CD4-positive, alpha-beta T cell treated with Interleukin-21 for 1 hour (primary cell): Measurements from ENCODE around the gene RHOH.

ENCODE experiments used
- DNase-seq: peaks from one replicate; pipeline ENCODE4 v3.0.0-alpha.2; 2020

RHOH gene

DNA sequence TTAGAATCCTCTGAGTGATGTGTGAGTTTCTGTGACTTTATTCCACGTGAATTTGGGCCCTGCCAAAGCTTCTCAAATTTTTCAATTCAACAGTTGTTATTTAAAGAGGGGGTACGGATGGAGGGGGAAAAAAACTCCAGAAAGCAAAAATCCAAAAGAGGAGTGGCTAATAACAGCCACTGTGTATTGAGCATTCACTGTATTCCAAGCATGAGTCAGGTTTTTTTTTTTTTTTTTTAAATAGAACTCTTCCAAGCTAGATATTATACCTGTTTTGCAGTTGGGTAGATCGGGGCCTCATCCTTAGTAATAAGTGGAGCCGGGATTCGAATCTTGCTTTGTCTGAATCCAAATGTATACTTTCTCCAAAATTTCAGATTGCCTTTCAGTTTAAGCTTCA lies 6.4 kb upstream of the RHOH start:
- DNase-seq: no peak

DNA sequence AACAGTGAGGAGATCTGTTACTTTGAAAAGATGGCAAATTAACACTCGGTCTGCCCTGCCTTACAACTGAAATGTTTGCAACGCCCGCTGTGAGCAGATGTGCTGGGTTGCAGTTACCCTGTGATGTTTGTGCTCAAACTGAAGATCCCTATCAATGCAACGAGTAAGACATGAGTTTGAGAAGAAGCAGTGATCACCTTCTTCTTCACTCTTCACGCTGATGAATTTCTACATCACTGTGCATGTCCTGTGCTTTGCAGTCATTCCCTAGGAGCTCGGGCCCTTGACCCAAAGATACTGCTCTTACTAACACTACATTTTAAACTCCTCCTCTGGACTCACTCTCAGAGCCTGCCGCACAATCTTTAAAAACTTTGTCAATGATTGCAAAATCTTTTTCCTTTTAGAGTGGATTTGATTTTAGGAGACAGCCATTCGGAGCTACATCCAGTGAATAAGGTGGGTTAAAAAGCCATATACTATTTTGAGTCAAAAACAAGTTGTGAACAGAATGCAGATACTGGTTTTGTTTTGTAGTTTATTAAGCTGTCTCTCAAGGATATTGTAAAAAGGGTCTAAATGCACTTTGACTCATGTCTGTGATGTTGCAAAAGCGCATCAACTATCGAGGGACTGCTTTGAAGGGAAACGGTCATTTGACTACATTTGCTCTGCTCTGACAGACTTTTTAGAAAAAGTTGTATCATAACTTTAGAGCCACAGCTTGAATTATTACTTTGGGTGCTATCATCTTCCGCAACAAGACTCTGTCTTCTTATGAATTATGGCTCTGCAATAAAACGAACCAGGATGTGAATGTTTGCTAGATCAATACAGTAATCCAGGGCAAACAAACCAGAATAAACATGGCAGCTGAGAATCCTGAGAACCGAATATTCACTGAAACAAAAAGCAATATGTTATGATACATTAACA lies 5.7 kb upstream of the RHOH start:
- DNase-seq: no peak

DNA sequence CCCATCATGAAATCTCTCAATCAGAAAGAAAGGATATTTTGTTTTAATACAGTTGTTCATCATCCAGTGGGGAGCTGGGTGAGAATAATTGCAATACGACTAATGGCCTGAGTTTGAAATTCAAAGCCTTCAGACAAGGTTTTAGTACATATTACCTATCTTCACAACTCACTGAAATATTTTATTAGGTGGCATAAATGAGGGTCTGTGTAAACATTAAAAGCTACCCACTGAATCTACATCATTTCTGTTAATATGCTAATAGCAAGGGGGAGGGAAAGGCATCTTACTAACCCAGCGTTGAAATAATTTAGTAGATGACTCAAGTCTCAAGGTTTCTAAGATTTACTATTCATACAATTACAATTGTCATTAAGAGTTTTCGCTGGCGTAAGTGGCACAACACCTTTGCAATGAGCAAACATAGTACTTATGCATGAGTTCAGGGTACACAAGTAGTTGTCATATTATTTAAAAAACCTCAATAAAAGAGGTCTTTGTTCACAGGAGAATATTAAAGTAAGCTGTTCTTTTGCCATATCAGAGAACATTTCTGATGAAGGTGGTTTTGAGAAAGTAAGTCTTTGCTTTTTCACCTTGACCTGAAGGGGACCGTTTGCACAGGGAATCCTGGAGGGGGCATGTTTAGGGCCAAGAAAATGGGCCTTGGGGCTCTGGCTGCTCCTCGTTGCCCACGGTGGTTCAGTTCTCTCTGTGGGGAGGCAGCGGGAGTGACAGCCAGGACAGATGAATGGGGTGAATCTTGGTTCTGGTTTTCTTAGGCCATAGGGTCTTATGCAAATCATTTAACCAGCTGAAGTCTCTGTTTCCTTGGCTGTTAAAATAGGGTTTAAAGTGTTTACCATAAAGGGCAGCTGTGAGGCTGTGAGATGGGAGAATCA lies 4.5 kb upstream of the RHOH start:
- no peak for DNase-seq

DNA sequence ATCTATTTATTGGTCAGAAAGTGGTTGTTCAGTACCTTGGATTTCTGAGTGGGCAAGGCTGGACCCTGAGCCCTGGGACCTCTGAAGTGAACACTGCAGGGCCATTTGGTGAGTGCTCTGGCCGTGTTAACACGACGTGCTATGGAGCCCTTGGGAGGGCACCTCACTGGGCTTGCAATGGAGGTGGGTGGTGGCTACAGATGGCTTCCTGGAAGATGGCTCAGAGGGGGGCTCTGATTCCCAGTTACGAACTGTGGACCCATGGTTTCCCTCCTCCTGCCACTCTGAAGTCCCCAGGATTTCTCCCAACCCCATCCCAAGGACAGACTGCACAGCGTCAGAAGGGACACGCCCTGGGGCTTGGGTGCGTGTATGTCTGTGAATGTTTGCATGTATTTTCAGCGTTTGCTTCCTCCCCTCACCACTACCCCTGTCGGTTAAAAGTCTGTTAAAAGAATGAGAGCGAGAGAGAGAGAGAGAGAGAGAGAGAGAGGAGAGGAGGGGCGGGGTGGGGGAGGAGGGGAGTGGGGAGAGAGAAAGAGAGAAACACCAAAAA lies 3.7 kb upstream of the RHOH start:
- peak; percentile 60 for DNase-seq

DNA sequence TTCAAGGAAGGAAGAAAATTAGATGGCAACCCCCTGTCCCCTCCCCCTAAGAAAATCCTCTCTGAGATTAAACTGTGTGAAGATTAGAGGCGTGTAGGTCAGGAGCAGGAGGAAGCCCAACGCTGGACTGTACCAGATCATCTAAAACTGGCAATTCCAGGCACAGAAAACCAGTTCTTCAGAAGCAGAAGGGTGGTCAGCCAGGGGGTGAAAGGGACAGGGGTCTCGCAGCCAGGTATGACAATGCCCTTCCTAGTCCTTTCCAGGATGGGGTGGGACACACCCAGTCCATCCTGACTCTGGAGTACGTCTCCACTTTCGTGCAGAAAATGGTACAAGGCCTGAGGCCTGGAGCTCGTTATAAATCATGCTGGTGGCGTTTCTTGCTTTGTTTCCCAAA lies 3.3 kb upstream of the RHOH start:
- DNase-seq: no peak

DNA sequence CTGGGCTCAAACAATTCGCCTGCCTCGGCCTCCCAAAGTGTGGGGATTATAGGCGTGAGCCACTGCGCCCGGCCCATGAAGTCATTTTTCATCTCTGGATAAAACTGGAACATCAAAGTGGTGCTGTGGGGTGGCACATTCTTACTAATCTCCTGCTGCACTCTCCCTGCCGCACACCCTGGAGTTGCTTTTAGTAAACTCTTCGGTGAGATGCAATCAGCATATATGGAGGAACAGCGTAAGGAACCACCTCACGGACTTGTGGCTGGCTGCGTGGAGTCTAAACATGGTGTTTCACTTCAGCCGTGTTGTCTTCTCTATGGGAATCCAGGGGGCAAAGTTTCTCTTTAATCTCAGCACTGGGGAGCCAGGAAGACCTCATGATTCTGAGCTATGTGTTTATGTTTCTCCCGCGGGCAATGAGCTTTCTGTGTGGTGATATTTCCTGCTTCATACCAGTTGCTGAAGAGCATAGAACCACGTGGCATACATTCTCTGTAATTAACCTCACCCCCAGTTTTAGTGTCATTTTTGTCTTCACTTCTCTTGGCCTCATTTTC lies 2.1 kb upstream of the RHOH start:
- peak; percentile 78 for DNase-seq

DNA sequence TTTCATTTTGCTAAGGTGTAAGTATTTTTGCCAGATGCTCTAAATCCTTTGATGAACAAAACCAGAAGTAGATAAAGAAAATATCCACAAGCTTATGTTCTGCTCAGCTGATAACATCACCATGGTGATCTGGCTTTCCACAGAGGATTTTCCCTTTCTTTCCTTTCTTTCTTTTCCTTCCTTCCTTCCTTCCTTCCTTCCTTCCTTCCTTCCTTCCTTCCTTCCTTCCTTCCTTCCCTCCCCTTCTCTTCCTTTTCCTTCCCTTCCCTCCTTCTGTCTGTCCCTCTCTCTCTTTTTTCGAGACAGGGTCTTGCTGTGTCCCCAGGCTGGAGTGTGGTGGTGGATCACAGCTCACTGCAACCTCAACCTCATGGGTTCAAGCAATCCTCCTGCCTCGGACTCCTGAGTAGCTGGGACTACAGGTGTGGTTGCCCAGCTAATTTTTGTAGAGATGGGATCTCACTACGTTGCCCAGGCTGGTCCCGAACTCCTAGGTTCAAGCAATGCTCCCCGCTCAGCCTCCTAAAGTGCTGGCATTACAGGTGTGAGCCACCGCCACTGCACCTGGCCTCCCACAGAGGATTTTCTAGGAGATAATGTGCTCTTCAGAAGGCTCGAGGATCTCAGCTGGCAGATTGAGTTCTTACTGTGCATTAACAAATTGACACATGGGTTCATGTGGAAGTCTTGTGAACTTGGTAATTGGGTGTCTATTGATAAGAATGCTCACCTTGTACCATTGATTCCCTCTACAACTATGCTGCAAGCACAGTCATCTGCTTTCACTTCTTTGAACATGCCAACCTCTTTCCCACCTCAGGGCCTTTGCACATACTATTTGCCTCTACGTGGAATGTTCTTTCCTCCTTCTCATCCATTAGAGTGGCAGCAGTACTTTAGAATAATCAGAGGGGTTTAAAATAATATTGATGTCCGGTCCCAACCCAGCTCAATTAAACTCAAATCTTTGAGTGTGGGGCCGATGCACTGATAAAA lies 1.4 kb upstream of the RHOH start:
- no peak for DNase-seq

DNA sequence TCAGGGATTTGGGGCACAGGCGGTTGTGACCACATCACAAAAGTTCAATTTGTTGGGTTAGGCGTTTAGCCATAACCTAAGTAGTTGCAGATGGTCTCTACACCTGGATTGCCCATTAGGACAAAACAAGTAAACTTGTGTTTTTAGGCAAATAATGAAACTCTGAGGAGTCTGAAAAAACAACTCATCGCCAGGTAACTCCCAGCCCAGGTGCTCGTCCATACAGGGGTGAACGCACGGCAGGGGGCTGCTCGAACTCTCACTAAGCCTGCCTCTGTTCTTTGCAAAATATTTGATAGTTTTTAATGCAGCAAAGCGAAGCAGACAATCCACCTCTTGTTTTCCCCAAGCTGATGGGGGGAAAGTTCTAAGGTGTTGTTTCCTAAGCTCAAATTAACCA lies 559 bp upstream of the RHOH start:
- peak; percentile 19 for DNase-seq

DNA sequence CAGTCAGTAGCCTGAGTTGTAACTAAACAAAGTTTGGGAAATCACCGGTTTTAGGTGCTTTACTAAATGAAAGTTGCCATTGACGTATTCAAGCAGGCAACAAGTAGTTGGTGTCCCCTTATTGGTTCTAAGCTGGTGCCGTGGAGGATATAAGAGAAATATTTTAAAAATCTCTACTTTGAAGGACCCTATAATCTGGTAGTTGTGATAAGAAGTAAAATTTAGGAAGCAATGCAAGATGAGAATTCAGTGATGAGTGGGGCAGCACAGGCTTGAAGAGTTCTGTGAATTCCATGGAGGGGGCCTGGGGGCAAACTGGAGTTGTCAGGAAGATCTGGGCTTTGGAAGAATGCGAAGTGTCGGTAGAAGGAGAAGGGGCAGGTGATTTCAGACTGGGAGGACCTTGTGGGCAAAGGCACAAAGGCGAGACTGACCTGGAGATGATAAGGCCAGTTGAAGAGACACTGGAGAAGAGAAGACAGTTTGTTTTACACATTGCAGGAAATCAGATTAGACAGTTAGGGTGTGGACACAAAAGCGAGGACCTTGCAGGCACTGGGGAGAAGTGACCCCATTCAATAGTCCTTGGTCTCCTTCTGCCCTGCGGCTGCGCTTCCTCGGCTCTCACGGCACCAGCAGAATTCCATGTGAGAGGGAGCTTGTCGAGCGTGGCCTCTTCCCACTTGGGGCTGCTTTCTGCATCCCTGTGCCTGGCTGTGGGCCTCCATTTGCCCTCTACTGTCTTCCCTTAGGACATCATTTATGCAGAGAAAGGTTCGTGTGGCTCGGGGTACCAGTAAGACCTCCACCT lies 1.3 kb downstream of the RHOH start:
- peak; percentile 89 for DNase-seq

DNA sequence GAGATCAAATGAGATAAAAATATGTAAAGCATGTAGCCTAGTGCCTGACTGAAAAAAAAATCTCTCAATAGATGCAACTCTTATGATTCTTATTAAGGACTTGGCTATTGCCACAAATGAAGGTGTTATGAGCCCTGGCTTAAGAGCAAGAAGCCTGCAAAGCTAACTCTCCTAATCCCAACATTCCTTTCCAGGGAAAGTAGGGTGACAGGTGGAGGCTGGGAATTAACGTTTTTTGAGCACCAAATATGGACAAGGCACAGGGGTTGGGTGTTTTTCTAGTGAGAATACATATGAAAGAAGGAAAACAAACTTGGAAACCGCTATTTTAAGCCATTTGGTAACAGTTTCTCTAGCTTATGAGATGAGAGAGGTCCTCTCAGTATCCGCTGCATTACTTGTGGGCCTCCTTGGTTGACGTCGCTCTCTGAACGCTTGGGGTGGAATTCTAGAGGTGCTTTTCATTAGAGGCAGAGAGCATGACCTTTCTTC lies 2.4 kb downstream of the RHOH start:
- peak; percentile 64 for DNase-seq

DNA sequence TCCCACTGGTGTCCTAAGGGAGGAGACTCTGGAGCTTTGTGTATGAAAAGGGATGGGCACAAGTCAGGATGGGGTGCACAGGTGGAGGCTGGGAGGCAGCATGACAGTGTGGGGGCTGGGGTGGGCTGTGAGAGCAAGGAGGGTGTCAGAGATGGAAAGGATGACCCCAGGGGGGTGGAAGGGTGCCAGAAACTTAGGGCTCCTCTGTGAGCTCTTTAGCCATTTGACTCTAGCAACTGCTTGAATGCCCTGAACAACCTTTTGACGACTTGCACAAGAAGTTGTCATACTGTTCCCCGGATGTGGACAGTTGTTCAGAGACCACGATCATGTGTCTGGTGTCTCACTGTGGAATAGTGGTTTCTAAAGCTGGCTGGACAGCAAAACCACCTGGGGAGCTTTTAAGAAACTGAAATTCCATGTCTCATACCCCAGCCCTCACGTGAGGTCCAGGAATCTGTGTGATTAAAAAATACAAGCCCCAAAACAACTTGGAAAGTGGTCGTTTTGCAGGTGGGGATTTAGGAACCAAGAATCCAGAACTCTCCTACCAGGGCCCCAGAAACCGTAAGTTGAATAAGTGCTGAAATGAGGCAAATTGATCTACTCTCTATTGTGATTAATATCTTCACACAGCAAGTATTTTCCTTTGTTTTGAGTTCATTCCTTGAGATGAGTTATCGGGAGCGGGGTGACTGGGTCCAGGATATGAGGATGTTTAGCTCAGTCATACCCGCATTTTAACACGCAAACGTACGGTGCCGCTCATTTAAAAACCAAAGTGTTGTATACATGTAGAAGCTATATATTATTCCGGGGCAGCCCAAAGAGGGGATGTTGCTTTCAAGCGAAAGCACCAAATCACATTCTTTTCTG lies 3.4 kb downstream of the RHOH start:
- DNase-seq: peak; percentile 84

DNA sequence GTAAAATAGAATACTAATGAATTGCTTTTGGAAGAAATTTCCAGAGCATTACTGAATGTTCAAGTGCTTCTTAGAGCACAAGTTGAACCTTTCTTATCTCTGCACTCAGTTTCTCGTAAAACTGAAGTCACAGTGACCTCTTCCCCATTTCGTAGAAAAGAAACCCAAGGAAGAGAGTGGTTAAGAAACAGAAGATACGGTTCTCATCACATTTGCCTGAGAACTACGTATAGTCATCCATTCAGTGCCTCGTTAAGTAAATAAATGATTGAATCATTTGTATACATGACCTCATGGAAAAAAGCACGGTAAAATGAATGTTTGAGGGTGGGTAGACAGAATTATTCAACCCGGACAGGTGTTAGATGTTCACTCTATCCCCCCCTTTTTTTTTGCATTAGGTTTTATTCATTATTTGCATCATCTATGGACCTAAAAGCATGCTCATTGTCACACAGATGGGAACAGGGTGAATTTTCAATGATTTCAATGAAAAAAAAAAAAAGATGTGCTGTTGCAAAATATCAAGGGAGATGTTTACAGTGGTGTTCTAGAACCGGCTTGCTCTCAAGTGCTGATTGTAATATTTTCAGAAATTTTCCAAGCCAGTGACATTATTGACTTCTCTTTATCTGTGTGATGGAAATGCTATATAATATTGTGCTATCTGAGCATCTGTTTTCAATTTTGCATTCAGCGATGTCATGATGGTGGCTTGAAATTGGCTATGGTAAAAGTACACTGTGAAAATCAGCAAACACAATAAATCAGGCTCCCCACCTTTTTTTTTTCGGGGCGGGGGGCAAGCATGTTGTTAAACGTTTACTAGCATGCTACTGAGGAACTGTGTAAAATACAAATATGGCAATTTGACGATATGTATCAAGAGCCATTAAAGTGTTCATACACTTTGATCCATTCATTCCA lies 4.3 kb downstream of the RHOH start:
- DNase-seq: peak; percentile 75

DNA sequence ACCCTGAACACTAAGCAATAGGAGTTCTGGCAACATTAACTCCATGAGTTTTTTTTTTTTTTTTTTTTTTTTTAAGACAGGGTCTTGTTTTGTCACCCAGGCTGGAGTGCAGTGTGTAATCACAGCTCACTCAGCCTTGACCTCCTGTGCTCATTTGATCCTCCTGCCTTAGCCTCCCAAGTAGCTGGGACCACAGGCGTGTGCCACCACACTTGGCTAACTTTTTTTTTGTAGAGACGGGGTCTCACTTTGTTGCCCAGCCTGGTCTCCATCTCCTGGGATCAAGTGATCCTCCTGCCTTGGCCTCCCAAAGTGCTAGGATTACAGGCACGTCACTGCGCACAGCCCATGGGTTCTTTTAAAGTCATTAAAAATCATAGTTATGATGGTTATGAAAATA lies 5.1 kb downstream of the RHOH start:
- DNase-seq: peak; percentile 21

DNA sequence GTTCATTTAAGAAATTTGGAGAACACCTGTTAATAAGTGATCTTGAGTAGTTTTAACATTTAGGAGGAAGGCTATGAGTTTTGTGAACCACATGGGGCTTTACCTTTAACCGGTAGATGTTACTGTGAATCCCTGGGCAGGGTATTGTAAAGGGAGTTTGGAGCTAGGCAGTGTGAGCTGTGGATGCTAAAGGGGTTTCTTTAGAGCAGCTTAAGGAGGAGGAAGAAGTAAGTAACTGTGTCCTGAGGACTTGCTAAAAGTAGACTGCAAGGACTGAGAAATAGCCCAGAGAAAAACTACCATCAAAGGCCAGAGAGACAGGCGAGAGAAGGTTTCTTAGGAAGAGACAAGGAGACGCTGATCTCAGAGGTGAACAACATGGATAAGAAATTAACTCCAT lies 5.6 kb downstream of the RHOH start:
- peak; percentile 46 for DNase-seq

DNA sequence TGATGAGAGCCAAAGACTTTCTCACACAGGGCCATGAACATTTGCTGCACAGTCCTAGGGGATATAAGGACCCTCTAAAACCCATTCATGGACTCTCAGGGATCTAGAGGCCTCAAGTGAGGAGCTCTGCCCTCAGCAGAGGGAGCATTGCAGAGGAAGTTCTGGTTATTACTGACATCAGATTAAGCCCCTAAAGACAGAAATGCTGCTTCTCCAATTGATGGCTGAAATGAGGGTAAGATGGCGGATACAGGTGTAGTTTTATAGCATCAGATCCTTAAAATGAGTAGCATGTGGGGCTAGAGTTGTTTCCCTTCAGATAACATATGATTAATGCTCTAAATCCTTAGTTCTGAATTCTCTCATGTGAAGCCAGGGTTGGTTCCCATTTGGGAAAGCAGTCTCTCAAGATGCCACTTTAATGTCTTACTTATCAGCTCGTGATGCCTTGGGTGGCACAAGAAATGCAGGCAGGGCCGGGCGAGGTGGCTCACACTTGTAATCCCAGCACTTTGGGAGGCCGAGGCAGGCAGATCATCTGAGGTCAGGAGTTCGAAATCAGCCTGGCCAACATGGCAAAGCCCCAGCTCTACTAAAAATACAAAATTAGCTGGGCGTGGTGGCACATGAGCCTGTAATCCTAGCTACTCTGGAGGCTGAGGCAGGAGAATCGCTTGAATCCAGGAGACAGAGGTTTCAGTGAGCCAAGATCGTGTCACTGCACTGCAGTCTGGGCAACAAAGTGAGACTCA lies 7.9 kb downstream of the RHOH start:
- peak; percentile 38 for DNase-seq

DNA sequence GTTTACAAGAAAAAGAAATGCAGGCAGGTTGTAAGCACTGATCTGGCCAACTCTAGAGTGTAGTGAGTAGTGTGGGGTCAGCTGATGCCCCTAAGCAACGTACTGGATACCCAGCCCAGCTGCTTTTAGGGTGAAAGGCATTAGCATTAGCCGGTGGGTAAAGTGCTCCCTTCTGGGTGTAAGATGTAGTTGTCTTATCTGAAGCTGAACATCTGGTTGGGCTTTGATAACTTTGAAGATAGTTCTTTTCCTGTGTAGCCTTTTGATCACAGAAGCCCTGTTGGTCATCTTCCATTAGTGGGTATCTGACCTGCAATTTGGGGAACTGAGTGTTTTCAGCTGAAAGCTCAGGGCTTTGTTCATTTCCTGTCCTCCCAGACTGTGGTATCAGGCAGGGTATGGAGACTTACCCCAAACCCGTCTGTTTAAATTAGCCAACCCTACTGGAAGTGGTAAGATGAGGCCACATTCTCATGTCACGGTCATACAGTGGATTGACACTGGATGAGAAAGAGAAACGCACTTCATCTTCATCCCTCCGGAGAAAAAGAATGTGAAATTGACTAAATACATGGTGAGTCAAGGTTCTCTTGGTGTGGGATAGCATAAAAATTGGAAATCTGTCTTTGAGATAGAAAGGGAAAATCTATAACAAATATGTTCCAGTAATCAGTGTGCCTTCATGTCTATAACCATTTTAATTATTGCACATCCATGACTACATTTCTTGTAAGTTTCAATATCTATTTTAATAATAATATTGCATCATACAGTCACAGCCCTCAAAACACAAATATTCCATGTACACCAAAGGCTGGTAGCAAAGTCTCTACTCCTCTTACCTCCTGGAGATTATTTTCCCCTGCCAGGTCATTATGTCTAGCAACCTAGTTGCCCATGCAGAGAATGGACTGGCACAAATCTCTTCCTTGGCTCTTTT lies 8.7 kb downstream of the RHOH start:
- DNase-seq: peak; percentile 70

DNA sequence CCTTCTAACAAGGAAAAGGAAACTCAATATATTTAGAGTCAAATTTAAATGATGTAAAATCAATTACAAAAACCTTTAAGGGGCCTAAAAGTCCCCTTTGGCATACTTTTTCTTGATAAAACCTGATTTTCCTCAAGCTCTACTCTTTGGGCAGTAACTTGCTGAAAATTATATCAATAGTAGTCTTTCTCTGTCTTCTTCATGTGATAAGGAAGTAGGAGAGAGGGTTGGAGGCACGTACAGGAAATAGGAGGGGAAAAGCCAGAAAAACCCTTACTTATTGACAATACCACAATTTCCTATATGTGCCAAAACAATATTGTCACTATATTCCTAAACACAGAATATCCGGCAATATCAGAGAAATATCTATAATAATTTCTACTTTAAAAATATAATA lies 9.6 kb downstream of the RHOH start:
- DNase-seq: peak; percentile 63
